ENCODE results near the gene STON2. TPM values are rescaled to one million over a fixed set of nuclear protein-coding genes. Genes with fewer than 3 reads are reported as not detected.

The STON2 gene
- total RNA-seq, 1 experiment from 2014 or later, result 6.3 TPM

DNA sequence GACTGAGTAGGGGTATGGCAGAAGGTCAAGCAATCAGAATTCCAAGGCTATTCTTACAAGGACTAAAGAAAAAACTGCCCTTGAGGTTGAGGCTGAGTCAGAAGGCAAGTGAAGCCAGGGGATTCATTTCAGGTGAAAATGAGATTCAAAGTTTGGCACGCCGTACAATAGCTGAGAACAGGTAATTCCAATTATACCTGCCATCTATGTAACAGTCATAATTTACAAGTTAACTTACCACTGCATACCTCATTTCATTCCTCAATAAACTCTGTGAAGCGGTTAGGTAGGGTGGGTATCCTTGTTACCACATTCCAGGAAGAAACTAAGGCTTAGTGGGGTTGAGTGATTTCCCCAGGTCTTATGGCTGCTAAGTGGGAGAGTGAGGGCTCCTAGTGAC is 64.1 kb downstream of the STON2 start:
- DNase-seq (ENCODE audit: low spot score), result no peak

DNA sequence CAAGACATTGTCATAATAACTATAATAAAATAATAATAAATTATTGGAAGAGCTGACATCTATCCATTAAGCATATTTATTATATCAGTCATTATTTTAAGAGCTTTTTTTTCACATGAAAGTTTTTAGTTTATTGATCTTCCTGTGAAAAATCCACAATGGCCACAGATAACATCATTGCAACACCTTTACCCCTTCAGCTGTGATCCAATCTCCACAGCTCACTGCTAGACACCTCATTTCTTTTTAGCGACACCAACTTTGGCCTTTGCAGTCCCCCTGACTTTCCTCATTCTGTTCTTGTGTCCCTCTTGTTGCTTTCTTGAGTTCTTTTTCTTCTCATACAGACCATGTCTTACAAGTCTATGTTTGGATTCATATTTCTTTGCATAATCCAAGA is 67.4 kb downstream of the STON2 start:
- DNase-seq (ENCODE audit: low spot score), result no peak

DNA sequence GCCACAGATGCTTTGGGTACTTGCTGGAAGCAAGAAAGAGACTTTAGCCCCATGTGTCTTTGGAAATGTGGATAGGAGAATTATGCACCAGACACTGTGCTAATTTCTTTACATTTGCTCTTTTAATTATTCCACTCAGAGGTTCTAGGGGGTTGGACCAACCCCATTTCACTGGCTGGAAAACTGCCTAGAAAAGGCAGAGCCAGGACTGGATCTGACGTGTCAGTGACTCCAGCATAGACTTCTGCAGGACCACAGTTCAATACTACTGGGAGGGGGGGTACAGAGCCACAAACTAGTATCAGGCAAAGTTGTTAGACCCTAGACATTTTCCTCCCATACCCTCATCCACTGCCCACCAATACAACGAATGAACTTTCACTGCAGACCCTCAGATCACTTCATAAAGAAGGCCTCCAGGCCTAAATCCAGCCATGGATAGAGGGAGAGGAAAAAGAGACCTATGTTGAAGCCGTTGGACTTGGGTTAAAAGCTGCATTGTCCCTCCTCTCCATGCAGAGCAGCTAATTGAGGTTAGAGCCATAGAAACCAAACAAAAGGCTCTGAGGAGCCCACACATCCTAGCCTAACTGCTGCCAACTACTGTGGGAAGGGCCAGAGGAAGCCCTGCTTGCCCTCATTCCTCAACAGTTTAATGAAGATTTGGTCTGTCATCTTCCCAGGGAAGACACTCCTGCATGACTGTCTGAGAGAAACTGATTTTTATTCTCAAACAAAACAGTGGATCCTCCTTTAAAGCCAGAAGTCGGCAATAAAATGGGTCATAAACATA is 68.7 kb downstream of the STON2 start:
- DNase-seq (ENCODE audit: low spot score), result no peak

DNA sequence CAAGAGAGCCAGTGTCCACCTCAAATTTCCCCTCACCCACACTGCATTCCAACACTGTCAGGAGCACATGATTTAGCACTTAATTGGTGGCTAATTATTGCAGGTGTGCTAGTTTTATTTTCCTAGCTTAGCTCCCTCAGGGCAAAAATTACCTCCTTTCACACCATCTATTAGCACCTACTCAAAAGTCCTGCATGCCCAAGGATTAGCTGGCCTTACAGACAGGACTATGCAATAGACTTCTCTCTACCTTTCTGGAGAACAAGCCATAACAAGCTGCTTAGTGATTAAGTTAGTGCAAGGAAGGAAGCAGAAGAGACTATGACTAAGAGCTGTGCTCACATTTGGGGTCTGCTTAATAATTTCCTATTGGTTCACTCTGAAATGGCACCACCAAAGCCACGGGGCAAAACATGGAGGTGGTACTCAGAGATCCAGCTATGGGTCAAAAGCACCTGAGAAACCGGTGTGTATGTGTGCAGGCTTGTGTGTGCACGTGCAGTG is 69.5 kb downstream of the STON2 start:
- DNase-seq (ENCODE audit: low spot score), result no peak

DNA sequence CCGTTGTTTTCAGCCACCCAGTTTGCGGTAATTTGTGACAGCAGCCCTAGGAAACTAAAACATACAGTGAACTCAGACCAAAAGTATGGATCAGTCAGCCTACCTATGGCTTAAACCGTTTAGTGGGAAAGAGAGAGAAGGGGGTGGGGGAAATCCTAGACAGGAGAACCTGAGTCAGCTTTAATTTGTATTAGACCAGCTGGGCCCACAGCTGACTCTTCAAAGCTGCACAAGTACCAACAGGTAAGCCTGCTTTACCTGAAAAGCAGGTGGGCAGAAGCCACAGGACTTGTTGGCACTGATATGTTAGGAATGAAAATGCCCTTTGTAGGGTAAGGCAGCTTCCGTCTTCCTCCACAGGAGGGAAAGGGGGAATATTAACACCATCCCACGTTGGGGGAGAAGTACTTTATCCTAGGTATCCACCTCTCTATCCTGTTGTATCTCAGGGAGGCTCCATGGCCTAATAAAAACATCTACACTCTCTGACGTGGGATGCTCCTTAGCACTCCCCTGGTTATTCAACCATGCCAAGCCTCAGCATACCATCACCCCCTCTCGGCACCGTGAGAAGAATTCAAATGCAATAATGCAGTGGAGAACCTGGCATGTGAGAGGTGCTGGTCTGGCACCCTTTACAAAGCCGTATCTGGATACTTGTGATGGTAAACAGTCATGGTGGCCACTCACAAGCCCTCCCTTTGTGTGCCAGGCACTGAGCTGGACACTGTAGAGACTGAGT is 70.3 kb downstream of the STON2 start:
- DNase-seq (ENCODE audit: low spot score), result no peak

DNA sequence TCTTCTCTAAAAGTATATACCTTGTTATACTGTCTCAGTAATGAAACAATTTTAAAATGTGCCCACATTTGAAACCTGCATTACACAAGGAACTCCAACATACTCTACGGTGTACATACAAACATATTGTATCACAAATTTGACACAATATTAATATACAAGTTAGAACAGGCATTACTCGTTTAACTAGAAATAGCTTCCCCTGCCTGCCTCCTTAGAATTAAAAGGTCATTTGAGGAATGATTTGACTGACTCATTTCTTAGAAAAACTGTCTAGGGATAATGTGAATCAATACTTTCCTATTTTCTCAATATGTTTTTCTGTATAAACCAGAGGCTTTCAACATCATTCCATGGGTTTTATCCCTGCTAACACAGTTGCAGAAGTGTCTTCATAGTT is 73.7 kb downstream of the STON2 start:
- DNase-seq (ENCODE audit: low spot score), result no peak

DNA sequence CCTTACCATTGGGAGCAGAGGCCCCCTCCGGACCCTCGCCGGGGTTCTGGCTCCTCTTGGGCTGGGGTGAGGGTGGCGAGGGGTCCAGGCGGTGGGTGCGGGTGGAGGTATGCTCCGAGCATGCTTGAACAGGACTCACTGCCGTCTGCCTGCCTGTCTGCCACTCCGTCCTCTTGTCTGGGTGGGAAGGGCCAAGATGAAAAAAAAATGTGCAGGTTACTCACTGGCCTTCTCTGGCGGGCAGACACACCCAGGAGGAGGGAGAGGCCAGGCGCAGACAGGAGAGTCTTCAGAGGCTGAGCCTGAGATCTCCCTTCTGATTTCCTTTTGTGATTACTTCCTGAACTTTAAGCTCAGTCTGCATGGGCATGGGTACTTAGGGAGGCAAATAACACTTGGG is 76.1 kb downstream of the STON2 start:
- peak; percentile 78 for DNase-seq (ENCODE audit: low spot score)

DNA sequence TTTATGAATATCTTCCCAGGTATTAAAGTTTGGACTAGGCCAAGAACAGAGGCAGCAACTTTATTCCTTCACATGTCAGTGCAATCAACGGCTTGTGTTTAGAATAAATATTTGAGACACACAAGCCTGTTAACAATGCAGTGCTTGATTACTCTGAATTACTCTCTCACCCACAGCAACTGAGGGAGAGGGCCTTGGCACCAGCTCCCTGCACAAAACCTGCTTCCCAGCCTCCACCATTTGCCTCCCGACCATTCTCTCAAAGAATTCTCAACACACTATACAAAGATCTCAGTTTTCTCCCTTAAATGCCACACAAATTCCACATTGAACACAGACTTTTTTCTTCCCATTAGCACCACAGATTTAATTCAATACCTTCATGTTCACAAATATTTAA is 77.0 kb downstream of the STON2 start:
- no peak for DNase-seq (ENCODE audit: low spot score)

DNA sequence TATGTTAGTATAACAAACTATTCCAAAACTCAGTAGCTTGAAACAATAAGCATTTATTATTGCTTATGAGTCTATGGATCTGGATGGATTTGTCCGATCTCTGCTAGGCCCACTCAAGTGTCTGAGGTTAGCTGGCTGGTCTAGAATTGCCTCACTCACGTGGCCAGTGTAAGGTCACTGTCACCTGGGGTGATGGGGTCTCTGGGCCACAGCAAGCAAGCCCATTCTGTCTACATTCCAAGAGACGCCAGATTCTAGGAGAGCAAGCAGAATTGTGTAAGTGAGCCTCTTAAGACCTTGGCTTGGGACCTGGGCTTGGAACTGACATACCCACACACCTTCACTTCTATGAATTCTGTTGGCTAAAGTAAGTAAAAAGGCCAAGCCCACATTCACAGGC is 80.2 kb downstream of the STON2 start:
- no peak for DNase-seq (ENCODE audit: low spot score)

DNA sequence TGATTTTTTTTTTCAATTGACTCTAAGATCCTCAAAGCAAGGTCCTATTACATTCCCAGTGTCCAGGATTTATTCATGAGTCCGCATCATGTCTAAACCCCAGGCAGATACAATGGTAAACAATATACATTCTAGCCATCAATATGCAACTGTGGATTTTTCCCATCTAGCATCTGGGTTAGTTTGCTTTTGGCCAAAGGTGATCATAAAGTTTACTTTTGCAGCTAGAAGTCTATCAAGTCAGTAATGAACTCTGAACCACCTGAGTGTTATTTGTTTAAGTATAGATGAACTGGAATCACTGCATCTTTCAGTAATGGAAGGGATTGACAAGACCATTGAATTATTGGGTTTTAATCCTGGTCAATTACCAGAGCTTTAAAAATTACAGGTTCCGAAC is 80.8 kb downstream of the STON2 start:
- DNase-seq (ENCODE audit: low spot score), result no peak

DNA sequence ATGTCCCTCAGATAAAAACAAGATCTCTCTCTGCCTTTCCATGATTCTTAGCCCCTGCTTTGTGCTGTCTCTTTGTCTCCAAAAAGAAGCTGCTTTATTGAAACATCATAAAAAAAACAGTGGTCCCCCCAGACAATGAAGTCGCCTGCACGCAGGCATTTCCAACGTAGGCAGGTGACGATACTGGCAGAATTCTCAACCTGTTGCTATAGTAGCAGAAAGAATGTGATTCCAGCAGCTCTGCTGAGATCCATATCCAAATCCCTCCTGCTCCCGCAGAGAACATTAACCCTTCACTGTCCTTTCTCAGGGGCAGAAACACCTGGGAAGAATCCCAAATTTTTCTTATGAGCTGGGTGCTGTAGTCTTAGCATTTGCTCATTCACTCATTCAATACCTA is 84.8 kb downstream of the STON2 start:
- DNase-seq (ENCODE audit: low spot score), result no peak

DNA sequence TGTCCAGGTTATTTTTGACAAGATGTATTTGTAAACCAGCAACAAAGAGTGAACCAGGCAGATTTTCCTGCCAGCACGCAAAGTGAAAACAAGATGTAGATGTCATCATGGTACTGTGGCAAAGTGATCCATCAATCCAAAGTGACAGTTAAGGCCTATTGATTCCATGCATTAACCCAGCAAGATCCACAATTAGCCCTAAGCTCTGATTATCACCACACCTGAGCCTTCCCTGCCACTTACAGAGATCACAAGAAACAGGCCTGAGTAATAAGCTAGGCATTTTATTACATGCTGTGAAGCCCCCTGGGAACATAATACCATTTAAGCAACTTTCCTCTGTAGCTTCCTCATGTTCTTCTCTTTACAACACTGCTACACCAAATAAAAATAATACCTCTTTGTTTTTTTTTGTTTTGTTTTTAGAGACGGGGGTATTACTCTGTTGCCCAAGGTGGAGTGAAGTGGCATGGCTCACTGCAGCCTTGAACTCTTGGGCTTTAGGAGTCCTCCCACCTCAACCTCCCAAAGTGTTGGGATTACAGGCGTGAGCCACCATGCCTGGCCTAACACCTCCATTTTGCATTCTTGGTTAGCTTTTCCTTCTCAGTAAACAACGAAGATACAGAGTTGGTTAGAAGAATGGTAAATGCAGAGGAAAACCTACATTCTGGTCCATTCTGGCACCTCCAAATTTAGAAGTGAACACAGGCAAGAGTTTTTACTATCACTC is 85.5 kb downstream of the STON2 start:
- no peak for DNase-seq (ENCODE audit: low spot score)

DNA sequence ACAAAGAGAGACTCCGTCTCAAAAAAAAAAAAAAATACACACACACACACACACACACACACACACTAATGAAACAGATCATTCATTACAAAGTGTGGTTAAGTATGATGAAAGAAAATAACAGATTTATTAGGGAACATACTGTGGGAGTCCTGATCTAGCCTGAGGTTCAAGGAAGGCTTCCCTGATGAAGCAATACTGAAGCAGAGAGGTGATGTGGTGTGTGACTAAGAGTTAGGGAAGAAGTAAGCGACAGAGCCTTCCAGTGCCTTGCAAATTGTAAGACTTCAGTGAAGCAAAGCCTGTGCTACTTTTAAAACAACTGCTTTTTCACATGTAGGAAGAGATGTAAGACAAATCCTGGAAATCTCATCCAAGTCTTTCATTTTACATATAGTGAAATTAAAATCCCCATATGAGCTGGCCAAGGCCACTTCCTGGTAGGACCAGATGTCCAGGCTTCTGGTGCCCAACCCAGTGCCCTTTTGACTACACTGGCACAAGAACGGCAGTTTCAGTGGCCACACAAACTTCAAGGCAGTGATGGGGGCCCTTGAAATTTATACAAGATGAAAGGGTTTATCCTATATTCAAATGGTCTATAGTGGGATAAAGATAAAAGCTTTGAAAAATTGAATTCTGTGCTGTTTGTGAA is 86.2 kb downstream of the STON2 start:
- DNase-seq (ENCODE audit: low spot score), result no peak

DNA sequence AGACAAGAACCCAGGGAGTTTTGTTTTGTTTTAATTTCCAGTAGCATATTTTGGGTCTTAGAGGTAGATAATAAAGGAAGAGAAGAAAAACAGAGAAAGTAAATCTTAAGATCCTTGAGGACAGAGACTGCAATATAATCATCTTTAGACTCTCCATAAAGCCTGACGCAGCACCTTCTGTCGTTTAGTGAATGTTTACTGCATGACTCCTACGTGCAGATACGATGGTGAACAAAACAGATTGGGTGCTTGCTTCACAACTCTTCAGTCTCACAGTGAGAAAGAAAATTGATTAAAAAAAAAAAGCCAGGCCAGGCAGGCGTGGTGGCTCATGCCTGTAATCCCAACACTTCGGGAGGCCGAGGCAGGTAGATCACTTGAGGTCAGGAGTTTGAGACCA is 86.9 kb downstream of the STON2 start:
- DNase-seq (ENCODE audit: low spot score), result no peak

DNA sequence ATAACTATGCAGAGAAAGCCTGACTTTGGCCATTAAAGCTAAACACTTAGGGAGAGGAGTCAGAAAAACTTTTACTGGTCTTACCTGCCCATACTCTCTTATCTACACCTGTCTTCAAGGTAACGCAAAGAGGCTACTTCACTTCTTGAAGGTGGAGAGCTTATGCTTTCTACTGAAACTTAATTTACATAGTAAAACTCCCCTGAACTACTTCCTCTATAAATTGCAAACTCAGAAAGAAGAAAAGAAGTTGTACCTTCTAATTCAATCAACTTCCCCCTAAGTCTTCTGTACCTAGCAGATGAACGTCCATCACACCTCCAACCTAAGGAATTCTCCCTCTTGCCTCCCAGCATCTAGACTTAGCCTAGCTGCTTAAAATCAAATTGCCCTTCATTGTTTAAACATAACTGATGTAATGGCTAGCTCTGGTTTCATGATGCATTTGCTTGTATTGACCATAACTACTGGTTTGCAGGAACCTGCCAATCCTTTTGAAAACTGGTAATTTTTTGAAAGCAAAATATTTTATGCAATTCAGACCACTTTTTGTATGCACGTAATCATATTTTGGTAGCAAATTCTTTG is 87.7 kb downstream of the STON2 start:
- DNase-seq (ENCODE audit: low spot score), result no peak

DNA sequence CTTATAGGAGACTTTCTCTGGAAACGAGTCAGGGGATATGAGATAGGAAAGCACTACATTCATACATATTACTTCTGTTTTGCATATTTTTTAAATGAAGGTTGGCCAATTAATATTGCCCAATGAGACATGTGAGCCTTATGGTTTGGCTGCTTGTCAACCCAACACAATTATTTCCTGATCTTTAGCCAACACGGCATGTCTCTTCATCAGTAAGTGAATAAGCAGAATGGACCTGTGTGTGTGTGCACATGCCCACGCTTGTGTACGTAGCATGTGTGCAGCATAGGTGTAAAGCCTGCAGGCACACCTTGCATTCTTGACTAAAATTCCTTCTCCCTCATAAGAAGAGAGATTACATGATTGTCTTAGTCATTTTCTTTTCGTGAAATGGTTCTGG is 88.3 kb downstream of the STON2 start:
- no peak for DNase-seq (ENCODE audit: low spot score)

DNA sequence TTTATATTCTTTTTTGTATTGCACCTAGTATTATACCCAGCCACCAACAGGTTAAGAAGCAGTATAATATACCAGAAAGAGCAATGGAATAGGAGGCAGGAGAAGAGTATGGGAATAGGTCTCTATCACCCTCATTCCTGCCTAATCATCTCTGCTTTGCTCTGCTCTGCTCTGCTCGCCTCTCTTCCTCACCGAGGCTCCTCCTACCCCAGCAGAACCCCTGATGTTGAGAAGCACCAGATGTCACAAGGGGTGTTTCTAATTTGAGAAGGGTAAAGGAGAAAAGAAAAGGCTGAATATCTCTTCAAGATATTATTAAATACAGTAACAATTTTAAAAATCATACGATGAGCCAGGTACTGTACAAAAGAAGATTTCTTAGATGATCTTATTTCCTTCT is 89.0 kb downstream of the STON2 start:
- no peak for DNase-seq (ENCODE audit: low spot score)

DNA sequence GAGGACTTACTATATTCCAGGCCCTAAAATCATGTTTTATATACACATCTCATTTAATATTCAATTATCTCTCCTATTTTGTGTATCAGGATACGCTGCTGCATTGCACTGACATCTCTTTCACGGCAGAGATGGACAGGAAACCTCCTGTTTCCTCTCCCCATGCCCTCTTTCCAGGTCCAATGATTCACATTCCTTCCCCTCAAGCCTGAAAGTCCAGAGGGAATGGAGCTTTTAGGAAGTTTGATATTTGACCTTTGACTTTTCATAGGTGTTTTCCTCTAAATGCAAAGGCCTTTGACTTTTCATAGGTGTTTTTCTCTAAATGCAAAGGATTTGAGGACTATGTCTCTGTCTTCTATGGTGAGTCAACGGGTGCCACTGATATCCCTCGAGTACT is 89.5 kb downstream of the STON2 start:
- DNase-seq (ENCODE audit: low spot score), result no peak

DNA sequence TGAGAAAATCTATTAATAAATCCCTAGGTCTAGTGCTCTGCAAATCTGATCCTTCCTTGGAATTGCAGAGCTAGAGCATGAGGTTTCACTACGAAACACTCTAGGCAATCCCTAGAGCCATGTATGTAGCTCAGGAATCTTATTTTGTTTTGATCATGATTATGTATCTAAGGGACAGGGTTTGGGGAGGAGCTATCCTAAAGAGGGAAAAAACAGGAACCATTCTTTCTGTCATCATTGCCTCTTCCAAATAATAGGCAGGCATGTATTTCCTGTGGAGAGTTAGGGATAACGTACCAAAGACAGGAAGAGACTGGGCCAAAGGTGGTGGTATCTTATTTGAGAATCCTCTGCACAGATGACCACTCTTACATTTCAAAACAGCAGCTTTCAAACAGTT is 90.6 kb downstream of the STON2 start:
- DNase-seq (ENCODE audit: low spot score), result no peak

DNA sequence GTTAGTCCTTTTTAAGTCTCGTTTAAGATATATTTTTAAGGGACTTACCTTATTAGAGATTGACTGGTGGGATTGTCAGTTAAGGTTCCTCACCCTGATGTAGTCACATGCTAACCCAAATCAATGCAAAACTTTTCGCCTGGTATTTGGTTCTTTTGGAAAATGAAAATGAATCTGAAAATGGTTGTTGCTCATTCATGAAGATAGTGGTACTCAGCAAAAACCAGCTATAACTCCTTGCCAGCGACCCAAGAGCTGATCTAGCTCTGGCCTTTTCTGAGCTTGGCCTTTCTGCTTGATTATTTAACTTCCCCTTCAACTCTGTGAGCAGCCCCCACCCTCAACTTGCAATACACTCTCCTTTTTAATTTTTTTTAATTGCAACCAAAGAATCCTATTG is 94.4 kb downstream of the STON2 start:
- DNase-seq (ENCODE audit: low spot score), result no peak

DNA sequence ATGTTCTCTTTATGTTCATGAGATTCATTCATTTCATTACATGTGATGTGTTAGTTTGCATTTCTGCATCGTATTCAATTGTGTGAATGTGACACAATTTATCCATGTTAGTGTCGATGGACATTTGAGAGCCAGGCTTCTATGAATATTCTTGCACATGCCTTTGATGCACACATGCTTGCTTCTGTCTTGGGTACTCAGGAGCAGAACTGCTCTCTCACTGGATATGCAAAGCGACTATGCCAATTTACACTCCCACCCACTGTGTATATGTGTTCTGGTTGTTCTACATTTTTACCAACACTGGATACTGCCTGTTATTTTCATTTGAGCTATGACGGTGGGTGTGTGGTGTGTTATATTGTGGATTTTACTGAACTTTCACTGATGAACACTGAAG is 95.1 kb downstream of the STON2 start:
- no peak for DNase-seq (ENCODE audit: low spot score)

Data from H4 (cell line).